ENCODE results near the gene IMMP2L.

GRCh38 chr7:111041577-111041976, 520.7 kb downstream of the IMMP2L start:
- TF ChIP-seq BHLHE40 (IDR thresholded peaks at IDR 0.05; ENCODE audit: low read depth, low read length) = no peak
- no peak for TF ChIP-seq HDAC2 (IDR thresholded peaks at IDR 0.05)
- no peak for TF ChIP-seq EP300 (IDR thresholded peaks at IDR 0.05)
- TF ChIP-seq CEBPB (IDR thresholded peaks at IDR 0.05) = no peak
- TF ChIP-seq POLR2A (IDR thresholded peaks at IDR 0.05; ENCODE audit: low read length) = no peak
- TF ChIP-seq, protein P1, sequence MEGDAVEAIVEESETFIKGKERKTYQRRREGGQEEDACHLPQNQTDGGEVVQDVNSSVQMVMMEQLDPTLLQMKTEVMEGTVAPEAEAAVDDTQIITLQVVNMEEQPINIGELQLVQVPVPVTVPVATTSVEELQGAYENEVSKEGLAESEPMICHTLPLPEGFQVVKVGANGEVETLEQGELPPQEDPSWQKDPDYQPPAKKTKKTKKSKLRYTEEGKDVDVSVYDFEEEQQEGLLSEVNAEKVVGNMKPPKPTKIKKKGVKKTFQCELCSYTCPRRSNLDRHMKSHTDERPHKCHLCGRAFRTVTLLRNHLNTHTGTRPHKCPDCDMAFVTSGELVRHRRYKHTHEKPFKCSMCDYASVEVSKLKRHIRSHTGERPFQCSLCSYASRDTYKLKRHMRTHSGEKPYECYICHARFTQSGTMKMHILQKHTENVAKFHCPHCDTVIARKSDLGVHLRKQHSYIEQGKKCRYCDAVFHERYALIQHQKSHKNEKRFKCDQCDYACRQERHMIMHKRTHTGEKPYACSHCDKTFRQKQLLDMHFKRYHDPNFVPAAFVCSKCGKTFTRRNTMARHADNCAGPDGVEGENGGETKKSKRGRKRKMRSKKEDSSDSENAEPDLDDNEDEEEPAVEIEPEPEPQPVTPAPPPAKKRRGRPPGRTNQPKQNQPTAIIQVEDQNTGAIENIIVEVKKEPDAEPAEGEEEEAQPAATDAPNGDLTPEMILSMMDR (IDR thresholded peaks at IDR 0.05) = no peak

Data from A549 (cell line).